Inferior parietal cortex (tissue), 1 donor: ENCODE measurements around the gene MLLT3.

Source experiments
- DNase-seq: peaks from one replicate; pipeline ENCODE4 v3.0.0-alpha.2; 2016; ENCODE audit errors: extremely low spot score

Gene MLLT3

GRCh38 chr9:20477940-20478620, 144.2 kb downstream of the MLLT3 start:
- no peak for DNase-seq

- DNase-seq, result no peak
Observed at GRCh38 chr9:20476912-20477521, 145.3 kb downstream of the MLLT3 start.

DNA sequence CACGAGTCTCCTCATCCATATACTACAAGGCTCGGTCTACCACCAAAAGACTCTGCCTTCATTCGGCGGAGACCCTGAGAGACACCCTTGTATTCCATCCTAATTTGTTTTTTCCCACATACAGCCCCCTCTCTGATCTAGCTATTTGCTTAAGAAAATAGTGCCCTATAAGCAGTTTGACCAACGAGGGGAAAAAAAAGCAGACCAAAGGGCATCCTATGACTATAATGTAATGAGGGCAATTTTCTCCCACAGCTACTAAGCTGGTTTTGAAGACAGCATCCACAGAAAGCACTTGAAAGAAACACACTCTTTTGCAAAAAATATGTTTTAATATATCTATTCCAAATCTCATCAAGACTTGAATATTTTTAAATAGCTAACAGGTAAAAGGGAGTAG, 147.8 kb downstream of the MLLT3 start:
- DNase-seq, result no peak

- DNase-seq, result no peak
Observed at GRCh38 chr9:20473515-20474013, 148.7 kb downstream of the MLLT3 start.

- no peak for DNase-seq
Observed at GRCh38 chr9:20472342-20473045, 149.8 kb downstream of the MLLT3 start.

DNA sequence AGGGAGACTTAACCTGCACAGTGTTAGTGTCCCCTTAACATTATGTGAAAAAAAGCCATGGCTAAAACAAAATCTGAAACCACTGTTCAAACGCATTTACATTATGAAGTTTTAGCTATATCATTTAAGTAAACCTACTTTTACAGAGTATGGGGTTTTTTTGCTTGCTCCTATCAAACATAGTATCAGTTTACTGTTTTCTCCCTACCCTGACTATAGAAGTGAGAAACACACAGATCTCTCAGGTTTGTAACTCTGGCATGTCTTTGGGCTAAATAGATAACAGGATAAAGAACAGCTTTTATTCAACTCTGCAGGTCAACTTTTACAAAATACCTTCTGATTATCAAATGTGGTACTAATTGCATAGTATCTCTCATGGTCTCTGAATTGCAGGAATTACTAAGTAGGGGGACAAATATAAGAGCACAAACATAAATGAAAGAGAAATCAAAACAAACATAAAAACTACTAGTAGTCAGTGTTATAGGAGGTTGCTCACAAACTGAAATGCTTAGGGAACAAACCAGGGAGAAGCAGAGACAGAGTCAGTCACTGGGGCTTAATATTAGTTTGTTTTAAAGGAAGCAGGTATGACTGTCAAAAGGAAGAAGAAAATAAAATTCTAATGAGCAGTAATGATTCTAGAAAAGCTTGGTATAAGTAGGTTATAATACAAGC, 155.8 kb downstream of the MLLT3 start:
- no peak for DNase-seq

DNA sequence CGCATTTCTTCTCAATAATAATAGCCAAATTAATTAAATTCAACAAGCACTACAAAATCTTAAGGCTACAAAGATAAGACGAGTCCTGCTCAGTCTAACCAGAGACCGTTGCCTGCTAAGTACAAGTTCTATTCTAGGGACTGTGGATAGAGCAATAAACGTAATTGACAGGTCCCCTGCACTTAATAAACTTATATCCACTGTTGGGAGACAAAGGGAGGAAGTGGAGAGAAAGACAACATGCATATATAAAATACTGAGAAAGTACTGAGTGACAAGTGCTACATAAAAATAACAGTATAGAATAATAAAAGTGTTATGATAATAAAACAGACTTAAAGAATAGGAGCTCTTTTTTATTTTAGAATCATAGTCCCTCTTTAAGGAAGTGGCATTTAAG, 158.1 kb downstream of the MLLT3 start:
- no peak for DNase-seq

DNA sequence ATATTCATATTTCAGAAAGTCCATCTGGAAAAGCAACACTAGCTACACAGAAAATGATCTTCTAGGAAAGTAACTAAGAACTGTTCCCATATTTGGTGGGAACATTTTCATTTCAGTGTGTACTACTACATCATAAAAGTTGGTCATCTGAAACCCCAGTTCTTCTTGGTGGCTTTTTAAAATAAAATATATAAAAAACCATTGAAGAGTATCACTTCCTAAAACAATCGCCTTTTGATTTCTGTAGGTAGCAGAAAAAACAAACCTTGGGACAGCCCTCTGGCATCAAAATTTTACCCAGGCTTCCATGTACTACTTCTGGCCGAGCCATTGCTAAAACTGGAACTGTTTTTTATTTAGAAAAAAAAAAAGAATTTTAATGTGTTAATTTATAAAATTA, 158.5 kb downstream of the MLLT3 start:
- DNase-seq, result no peak

GRCh38 chr9:20462410-20462809, 159.9 kb downstream of the MLLT3 start:
- DNase-seq, result no peak

DNA sequence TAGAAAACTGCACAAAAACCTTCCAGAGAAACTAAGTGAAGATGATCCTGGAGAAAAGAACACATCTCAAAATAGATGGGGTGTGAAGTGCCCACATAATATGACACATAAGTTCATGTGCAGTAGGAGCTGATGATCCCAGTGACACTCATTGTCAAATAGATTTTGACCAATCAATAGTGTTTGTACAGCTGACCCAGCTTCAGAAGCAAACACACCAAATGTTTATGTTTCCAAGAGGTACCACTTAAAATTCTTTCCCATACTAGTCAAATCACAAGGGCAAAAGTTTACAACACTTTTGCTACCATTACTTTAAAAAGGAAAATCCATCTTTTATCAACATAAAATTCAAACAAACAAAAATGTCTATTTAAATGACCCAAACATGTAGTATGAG, 175.0 kb downstream of the MLLT3 start:
- no peak for DNase-seq

DNA sequence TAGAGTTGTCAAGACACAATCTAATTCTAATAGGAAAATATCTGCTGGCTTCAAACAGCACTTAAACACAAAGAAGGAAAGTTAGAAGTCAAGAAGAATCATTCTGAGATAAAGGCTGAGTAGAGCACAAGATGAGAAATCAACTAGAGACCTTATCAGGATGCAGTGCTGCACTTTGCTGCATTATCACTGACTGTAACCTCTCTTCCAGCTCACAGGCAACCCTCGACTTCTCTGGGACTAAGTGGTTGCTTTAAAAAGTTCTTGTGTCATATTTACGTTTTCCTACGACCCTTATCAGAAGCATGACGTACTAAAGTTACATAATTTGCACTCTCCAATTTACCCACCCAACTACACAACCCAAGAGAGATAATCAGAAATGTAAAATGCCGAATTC, 176.1 kb downstream of the MLLT3 start:
- DNase-seq, result no peak

DNA sequence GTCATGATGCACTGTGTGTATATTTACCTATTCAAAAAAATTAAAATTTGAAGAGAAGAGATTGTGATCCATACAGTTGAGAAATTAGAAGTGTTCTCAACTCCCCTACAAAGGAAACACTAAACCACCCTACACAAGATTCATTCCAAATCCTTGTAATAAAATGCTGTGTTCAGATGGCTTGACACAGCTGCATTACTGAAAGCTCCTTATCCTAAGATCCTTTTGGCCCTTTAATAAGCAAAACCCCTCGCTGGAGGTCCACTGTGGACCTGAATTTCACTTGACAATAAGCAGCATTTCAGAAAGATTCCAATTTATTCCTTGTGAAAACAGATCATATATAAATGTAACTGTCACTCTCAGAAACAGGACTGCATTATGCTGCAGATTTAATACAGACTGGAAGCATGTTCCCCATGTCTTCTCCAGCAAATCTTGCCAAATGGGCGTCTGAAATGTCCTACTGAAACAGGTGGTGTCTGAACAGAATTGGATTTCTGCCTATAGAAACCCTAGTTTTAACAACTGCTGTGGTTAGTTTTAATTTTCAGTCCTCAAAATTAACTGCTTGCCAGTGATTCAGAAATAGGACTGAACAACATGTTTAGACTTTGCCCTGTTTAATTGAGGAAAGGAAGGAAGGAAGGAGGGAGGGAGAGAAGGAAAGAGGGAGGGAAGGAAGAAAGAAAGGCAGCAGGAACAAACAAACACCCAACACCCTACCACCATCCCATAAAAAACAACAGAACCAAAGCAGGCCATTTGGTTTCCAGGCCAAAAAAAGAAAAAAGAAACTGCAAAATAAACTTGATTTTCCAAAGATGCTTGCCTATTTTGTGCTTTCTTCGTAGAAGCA, 179.6 kb downstream of the MLLT3 start:
- peak; percentile 66 for DNase-seq

GRCh38 chr9:20441711-20442423, 180.4 kb downstream of the MLLT3 start:
- no peak for DNase-seq

GRCh38 chr9:20441166-20441565, 181.1 kb downstream of the MLLT3 start:
- DNase-seq, result no peak

DNA sequence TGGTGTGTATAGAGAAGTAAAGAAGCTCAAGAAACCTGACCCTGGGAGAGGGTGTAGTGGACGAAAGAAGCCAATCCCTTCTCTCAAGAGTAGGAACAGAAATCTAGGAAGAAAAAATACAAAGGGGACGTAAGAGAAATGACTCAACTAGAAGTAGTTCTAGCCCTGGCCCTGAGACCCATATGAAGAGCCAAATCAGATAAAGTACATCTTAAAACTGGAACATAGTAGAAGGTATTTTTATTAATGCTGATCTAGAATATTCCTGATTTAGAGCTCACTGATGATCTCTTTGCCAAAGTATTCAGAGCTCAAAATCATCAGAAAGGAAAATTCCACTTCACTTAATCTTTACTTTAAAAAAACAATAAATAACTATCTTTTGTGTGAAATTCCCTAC, 184.8 kb downstream of the MLLT3 start:
- no peak for DNase-seq

DNA sequence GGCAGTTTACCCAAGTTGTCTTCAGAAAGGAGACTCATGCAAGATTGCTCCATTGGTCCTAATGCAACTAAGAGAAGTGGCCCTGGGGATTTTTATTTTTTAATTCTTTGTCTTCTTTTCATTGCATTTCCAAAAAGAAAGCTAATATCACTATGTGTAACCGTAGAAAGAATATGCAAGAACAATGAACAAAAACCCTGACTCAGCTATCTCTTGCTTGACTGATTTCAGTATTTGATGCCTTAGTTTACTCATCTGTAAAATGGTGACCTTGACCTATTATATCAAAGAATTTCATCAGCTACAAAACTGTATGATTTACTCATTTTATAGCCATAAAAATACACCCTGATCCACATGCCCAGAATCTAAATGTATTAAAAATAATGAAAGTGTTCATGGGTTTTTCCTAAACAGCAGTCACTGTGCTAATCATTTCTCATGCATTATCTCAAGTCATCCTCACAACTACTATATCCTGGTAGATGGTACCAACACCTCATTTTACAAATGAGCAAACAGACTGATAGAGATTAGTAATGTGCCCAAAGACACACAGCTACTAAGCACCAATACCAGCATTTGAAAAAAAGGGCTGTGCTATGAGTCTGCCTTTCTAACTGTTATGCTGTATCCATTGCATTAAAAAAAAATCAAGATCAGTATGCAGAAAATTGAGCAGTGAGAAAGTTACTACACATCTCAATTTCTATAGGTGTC, 185.7 kb downstream of the MLLT3 start:
- DNase-seq, result no peak

DNA sequence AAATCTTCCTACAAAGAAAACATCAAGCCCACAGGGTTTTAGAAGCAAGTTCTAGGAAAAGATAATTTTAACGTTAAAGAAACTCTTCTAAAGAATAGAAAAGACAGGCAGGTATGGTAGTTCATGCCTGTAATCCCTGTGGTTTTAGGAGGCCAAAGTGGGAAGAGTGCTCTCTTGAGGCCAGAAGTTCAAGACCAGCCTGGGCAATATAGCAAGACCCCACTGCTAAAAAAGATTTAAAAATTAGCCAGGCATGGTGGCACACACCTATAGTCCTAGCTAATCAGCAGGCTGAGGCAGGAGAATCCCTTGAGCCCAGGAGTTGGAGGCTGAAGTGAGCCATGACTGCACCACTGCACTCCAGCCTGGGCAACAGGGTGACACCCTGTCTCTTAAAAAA, 193.3 kb downstream of the MLLT3 start:
- no peak for DNase-seq

- DNase-seq, result no peak
Observed at GRCh38 chr9:20427359-20427758, 194.9 kb downstream of the MLLT3 start.

- DNase-seq, result no peak
Observed at GRCh38 chr9:20426019-20426418, 196.3 kb downstream of the MLLT3 start.

- DNase-seq, result peak; percentile 54
Observed at GRCh38 chr9:20419533-20419932, 202.8 kb downstream of the MLLT3 start.
